ENCODE data around the gene EEA1. TPM values are rescaled to one million over a fixed set of nuclear protein-coding genes. Genes with fewer than 3 reads are reported as not detected.

EEA1 gene
- total RNA-seq, 2 experiments from 2014 or later: 20.8 to 21.7 TPM

DNA sequence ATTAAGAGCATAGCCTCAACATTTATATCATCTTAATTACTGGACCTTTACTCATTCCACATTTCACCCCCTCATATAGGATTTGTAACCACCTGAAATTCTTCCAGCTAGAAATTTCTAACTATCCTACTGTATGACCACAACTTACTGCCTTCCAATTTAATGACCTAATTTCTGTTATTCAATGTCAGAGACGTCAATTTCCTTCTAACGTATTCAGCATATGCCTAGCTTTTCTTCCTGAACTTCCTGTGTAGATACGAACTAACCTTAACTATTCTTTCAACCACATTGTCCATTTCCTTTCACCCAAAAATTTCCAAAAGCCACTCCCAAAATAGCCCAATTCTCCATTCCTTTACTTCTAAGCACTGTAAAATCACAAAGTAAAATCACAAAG, 108.0 kb downstream of the EEA1 start:
- TF ChIP-seq, protein P1, sequence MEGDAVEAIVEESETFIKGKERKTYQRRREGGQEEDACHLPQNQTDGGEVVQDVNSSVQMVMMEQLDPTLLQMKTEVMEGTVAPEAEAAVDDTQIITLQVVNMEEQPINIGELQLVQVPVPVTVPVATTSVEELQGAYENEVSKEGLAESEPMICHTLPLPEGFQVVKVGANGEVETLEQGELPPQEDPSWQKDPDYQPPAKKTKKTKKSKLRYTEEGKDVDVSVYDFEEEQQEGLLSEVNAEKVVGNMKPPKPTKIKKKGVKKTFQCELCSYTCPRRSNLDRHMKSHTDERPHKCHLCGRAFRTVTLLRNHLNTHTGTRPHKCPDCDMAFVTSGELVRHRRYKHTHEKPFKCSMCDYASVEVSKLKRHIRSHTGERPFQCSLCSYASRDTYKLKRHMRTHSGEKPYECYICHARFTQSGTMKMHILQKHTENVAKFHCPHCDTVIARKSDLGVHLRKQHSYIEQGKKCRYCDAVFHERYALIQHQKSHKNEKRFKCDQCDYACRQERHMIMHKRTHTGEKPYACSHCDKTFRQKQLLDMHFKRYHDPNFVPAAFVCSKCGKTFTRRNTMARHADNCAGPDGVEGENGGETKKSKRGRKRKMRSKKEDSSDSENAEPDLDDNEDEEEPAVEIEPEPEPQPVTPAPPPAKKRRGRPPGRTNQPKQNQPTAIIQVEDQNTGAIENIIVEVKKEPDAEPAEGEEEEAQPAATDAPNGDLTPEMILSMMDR (IDR thresholded peaks at IDR 0.05): no peak
- H3K9me3 Mint-ChIP-seq: no peaks in the 10 kb centered on the region
- H3K27me3 Mint-ChIP-seq: no peaks in the 10 kb centered on the region
- CTCF ChIA-PET: no interaction called here
- no peak overlapping the region for H3K27ac Mint-ChIP-seq
- no peak for ATAC-seq
- intact Hi-C loops (cut with micrococcal nuclease): no loop called here
- no peaks in the 10 kb centered on the region for H3K4me1 Mint-ChIP-seq (ENCODE audit: low read depth)
- no peak for DNase-seq
- POLR2A ChIA-PET: no interaction called here
- H3K4me3 Mint-ChIP-seq: no peak overlapping the region
- peaks cover 10% of the 10 kb centered on the region for H3K36me3 Mint-ChIP-seq (ENCODE audit: low read depth)

DNA sequence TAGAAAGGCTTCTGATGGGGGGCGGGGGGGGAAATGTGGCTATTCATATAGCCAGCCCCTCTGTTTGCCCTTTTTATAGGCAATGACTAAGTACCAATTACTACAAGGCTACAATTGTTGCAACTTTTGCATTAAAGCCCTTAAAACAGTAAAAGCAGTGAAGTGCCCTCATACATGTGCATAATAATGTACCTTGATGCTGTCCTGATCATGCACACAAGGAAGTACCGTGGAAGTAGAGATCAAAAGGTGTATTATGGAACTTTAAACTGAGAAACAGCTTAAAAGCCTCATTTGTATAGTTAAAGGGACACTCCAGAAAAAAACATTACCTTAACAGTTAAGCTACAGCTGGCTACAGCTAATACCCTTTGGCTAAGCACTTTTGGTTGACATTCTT, 114.5 kb downstream of the EEA1 start:
- intact Hi-C loops (cut with micrococcal nuclease): no loop called here
- Mint-ChIP-seq H3K4me1 (ENCODE audit: low read depth) (no peaks in the 10 kb centered on the region), H3K27me3 (no peaks in the 10 kb centered on the region), H3K27ac (no peak overlapping the region), H3K36me3 (ENCODE audit: low read depth) (peaks cover 23% of the 10 kb centered on the region), H3K9me3 (no peaks in the 10 kb centered on the region), H3K4me3 (no peak overlapping the region)
- POLR2A ChIA-PET: no interaction called here
- ATAC-seq: no peak
- CTCF ChIA-PET: no interaction called here
- TF ChIP-seq, protein P1 (IDR thresholded peaks at IDR 0.05): no peak
- no peak for DNase-seq

DNA sequence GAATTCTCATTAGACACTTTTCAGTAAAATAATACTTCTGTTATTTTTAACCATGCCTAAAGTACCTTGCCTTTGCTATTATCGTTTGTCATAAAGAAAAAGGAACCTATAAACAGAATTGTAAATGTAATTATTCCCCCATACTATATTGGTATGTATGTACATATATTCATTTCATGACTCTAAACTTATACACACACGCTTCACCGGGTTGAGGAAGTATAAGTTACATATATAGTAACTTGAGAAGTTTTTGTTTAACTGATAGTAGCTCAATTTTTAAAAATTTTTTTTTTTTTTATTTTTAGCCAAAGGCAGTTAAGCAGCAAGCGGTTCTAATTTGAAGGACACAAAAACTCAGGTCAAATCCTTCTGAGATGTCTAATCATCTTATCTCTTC, 118.7 kb downstream of the EEA1 start:
- TF ChIP-seq, protein P1 (IDR thresholded peaks at IDR 0.05): no peak
- ChIA-PET POLR2A (no interaction called here), CTCF (interaction anchor here (0.5 kb wide), 1 partner anchor 1864 kb away, joined by 3 read pairs; no protein-coding TSS in a partner anchor)
- no peaks in the 10 kb centered on the region for H3K4me1 Mint-ChIP-seq (ENCODE audit: low read depth)
- H3K4me3 Mint-ChIP-seq: no peak overlapping the region
- peaks cover 42% of the 10 kb centered on the region for H3K36me3 Mint-ChIP-seq (ENCODE audit: low read depth)
- no peak overlapping the region for H3K27ac Mint-ChIP-seq
- intact Hi-C loops (cut with micrococcal nuclease): no loop called here
- DNase-seq: no peak
- H3K27me3 Mint-ChIP-seq: no peaks in the 10 kb centered on the region
- peaks cover 1% of the 10 kb centered on the region for H3K9me3 Mint-ChIP-seq
- ATAC-seq: no peak

DNA sequence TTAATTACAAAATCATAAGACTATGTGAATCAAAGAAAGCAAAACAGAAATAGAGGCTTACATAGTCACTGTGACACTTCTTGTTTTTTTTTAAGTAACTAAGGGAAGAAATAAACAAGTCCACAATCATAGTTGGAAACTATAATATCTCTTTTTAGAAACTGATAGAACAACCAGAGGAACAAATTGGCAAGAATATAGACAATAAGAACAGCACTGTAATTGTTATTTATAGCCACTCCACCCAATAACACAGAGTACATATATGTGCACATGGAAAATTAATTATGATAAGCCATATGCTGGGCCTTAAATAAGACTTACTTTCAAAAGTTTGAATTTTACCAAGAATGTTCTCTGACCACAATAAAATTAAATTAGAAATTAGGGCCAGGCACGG, 125.2 kb downstream of the EEA1 start:
- Mint-ChIP-seq H3K27ac (no peak overlapping the region), H3K4me1 (ENCODE audit: low read depth) (no peaks in the 10 kb centered on the region), H3K9me3 (peaks cover 1% of the 10 kb centered on the region), H3K36me3 (ENCODE audit: low read depth) (peaks cover 45% of the 10 kb centered on the region), H3K4me3 (no peak overlapping the region), H3K27me3 (no peaks in the 10 kb centered on the region)
- intact Hi-C loops (cut with micrococcal nuclease): no loop called here
- ATAC-seq: no peak
- DNase-seq: no peak
- TF ChIP-seq, protein P1 (IDR thresholded peaks at IDR 0.05): no peak
- POLR2A ChIA-PET: no interaction called here
- CTCF ChIA-PET: no interaction called here

DNA sequence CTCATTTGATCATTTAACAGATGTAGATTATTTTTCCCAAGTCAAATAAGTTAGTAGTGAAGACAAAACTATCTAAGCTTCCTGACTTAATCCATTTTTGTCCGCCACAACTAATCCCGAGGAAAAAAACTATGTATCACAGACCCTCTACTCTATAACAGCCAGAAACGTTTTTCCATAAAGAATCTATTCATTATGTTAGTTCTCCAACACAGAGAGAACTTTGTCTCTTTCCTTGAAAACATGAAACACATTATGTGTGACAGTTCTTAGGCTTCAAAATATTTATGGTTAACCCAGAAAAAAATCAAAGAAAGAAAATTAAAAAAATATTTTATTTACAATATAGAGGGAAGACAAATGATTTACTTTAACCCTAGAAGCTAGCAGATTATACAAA, 126.2 kb downstream of the EEA1 start:
- Mint-ChIP-seq H3K9me3 (peaks cover 1% of the 10 kb centered on the region), H3K36me3 (ENCODE audit: low read depth) (peaks cover 40% of the 10 kb centered on the region), H3K4me1 (ENCODE audit: low read depth) (no peaks in the 10 kb centered on the region), H3K27ac (no peak overlapping the region), H3K27me3 (no peaks in the 10 kb centered on the region), H3K4me3 (no peak overlapping the region)
- CTCF ChIA-PET: no interaction called here
- DNase-seq: no peak
- ATAC-seq: no peak
- POLR2A ChIA-PET: no interaction called here
- TF ChIP-seq, protein P1 (IDR thresholded peaks at IDR 0.05): no peak
- intact Hi-C loops (cut with micrococcal nuclease): no loop called here
